Measurements from ENCODE around the gene HNRNPL. TPM values are rescaled to one million over a fixed set of nuclear protein-coding genes. Genes with fewer than 3 reads are reported as not detected.

The HNRNPL gene
- total and polyA plus RNA-seq, 2 donors (not counting 1 experiment from before 2014, with no cell fraction given) = 292 to 418 TPM

DNA sequence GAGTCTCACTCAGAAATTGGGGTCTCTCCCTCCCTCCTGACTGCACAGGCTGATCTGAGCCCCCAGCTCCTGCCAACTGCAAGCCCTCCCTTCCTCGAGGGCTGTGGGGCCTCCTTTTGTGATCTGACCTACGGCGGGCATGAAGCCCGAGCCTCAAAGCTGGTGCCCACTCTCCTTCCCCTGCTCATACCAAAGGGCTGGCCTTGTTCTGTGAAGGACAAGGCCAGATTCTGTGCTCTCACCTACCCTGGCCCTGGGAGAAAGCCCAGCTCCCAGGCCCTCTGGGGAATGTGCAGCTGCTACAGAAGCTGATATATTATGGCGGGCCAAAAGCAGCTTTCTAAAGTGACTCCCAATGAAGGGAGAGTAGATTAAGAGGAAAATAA, 9.2 kb downstream of the HNRNPL start:
- Histone ChIP-seq H3K4me2 (replicated peaks; ENCODE audit: low read depth, low read length, poor library complexity, severe bottlenecking) (no peak overlapping the region), H3K27me3 (replicated peaks in 1 of 4; ENCODE audit: control extremely low read depth in 1 of 4, control insufficient read depth in 3 of 4, insufficient read depth in 4 of 4, low read length in 3 of 4) (no peaks in the 10 kb centered on the region), H4K20me1 (ENCODE audit: control insufficient read depth, insufficient read depth, low read length, poor library complexity, severe bottlenecking) (peaks cover 91% of the 10 kb centered on the region), H2AFZ (ENCODE audit: insufficient read depth, low read depth, low read length, poor library complexity, severe bottlenecking) (no peak overlapping the region), H3K9ac (ENCODE audit: low read length) (no peak overlapping the region), H3K4me3 (ENCODE audit: control extremely low read depth in 1 of 5, extremely low read depth in 1 of 5, insufficient read depth in 1 of 5, low read depth in 2 of 5, low read length in 4 of 5) (no peak overlapping the region), H3K4me1 (ENCODE audit: control insufficient read depth in 2 of 2, insufficient read depth in 2 of 2, low read length in 2 of 2) (peaks cover 35 to 37% of the 10 kb centered on the region in 2 donors), H3K79me2 (ENCODE audit: control insufficient read depth, insufficient read depth, low read length) (peaks cover 62% of the 10 kb centered on the region), H3K36me3 (replicated peaks in 1 of 2; ENCODE audit: control extremely low read depth in 1 of 2, control insufficient read depth in 1 of 2, extremely low read depth in 1 of 2, insufficient read depth in 2 of 2, low read length in 1 of 2) (peaks cover 17 to 96% of the 10 kb centered on the region in 2 experiments), H3K9me3 (ENCODE audit: control extremely low read depth in 1 of 3, control insufficient read depth in 2 of 3, insufficient read depth in 1 of 3, low read length in 2 of 3) (no peaks in the 10 kb centered on the region), H3K27ac (ENCODE audit: low read length in 2 of 2) (peak overlapping the region in 1 of 2 donors; percentile 37)
- CTCF ChIA-PET = interaction anchor here (0.8 to 0.9 kb wide), 3 partner anchors 29 to 108 kb away, joined by 3 read pairs; no protein-coding TSS in a partner anchor
- no peaks in the 10 kb centered on the region for H3K9me3 Mint-ChIP-seq (ENCODE audit: insufficient read depth)
- WGBS (ENCODE audit: insufficient coverage) = 97% methylated on average over 4 of the region's 5 CpGs
- intact Hi-C loops (cut with micrococcal nuclease) = no loop called here
- H3K4me3 Mint-ChIP-seq = no peak overlapping the region
- POLR2A ChIA-PET = interaction anchor here (0.6 kb wide), 2 partner anchors 8 to 23 kb away, joined by 3 to 6 read pairs; no protein-coding TSS in a partner anchor
- no peak overlapping the region for H3K27ac Mint-ChIP-seq
- H3K27me3 Mint-ChIP-seq = no peaks in the 10 kb centered on the region
- TF ChIP-seq, protein P1, sequence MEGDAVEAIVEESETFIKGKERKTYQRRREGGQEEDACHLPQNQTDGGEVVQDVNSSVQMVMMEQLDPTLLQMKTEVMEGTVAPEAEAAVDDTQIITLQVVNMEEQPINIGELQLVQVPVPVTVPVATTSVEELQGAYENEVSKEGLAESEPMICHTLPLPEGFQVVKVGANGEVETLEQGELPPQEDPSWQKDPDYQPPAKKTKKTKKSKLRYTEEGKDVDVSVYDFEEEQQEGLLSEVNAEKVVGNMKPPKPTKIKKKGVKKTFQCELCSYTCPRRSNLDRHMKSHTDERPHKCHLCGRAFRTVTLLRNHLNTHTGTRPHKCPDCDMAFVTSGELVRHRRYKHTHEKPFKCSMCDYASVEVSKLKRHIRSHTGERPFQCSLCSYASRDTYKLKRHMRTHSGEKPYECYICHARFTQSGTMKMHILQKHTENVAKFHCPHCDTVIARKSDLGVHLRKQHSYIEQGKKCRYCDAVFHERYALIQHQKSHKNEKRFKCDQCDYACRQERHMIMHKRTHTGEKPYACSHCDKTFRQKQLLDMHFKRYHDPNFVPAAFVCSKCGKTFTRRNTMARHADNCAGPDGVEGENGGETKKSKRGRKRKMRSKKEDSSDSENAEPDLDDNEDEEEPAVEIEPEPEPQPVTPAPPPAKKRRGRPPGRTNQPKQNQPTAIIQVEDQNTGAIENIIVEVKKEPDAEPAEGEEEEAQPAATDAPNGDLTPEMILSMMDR (IDR thresholded peaks at IDR 0.05) = no peak
- TF ChIP-seq EZH2 (IDR thresholded peaks at IDR 0.05; ENCODE audit: borderline replicate concordance, insufficient read depth, low read depth, low read length, poor library complexity, severe bottlenecking) = no peak
- ATAC-seq (ENCODE audit: low read depth) = no peak
- no peak for DNase-seq
- peaks cover 42% of the 10 kb centered on the region for H3K4me1 Mint-ChIP-seq

DNA sequence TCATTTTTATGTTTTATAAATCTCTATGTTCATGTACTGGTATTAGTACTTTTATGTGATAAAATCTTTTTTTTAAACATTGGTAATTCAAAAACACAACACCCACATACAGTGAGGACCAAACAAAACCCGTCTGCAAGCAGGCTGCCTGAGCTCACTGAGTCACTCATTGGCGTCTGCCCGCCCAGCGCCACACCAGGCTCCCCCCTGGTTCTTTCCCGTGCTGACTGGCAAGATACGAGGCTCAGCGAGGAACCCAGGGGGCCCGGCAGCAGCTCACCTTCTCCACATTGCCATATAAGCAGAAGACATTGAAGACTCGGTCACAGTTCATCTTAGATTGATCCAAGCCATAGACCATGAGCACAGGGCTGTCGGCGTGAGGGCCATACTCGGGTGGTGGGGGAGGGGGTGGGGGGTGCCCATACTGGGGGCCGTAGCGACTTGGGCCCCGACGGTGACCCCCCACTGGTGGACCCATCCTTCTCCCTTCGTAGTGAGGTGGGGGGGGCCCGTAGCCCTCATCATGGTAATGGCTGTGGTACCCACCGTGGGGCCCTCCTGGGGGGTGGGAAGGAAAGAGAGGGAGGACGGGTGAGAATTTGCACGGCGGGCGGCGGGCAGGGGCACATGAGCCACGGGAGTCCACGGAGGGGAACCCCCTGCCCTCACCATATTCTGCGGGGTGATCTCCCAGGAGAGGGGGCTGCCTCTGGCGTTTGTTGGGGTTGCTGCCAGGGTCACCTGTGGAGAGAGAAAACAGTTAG, 9.8 kb downstream of the HNRNPL start:
- no peak overlapping the region for H3K27ac Mint-ChIP-seq

More for the DNA sequence above, 9.8 kb downstream of the HNRNPL start:
- Histone ChIP-seq H3K9me3 (ENCODE audit: control extremely low read depth in 1 of 3, control insufficient read depth in 2 of 3, insufficient read depth in 1 of 3, low read length in 2 of 3) (no peaks in the 10 kb centered on the region), H3K27ac (ENCODE audit: low read length in 2 of 2) (no peak overlapping the region), H3K27me3 (replicated peaks in 1 of 4; ENCODE audit: control extremely low read depth in 1 of 4, control insufficient read depth in 3 of 4, insufficient read depth in 4 of 4, low read length in 3 of 4) (no peaks in the 10 kb centered on the region), H3K36me3 (replicated peaks in 1 of 2; ENCODE audit: control extremely low read depth in 1 of 2, control insufficient read depth in 1 of 2, extremely low read depth in 1 of 2, insufficient read depth in 2 of 2, low read length in 1 of 2) (peaks cover 15 to 90% of the 10 kb centered on the region in 2 experiments), H3K4me3 (ENCODE audit: control extremely low read depth in 1 of 5, extremely low read depth in 1 of 5, insufficient read depth in 1 of 5, low read depth in 2 of 5, low read length in 4 of 5) (no peak overlapping the region), H3K4me2 (replicated peaks; ENCODE audit: low read depth, low read length, poor library complexity, severe bottlenecking) (no peak overlapping the region), H3K9ac (ENCODE audit: low read length) (no peak overlapping the region), H3K4me1 (ENCODE audit: control insufficient read depth in 2 of 2, insufficient read depth in 2 of 2, low read length in 2 of 2) (peaks cover 35 to 37% of the 10 kb centered on the region in 2 donors), H3K79me2 (ENCODE audit: control insufficient read depth, insufficient read depth, low read length) (peaks cover 56% of the 10 kb centered on the region), H4K20me1 (ENCODE audit: control insufficient read depth, insufficient read depth, low read length, poor library complexity, severe bottlenecking) (peaks cover 86% of the 10 kb centered on the region), H2AFZ (ENCODE audit: insufficient read depth, low read depth, low read length, poor library complexity, severe bottlenecking) (no peak overlapping the region)
- ATAC-seq (ENCODE audit: low read depth) = no peak
- TF ChIP-seq, protein P1 (IDR thresholded peaks at IDR 0.05) = no peak
- no peak for TF ChIP-seq EZH2 (IDR thresholded peaks at IDR 0.05; ENCODE audit: borderline replicate concordance, insufficient read depth, low read depth, low read length, poor library complexity, severe bottlenecking)
- ChIA-PET CTCF (interaction anchor here (0.8 kb wide), 1 partner anchor 29 kb away, joined by 3 read pairs; no protein-coding TSS in a partner anchor), POLR2A (interaction anchor here (0.6 kb wide), 2 partner anchors 24 to 659 kb away, joined by 6 to 7 read pairs; partner anchors contain the start of gene DLL3)
- Mint-ChIP-seq H3K4me1 (peaks cover 38% of the 10 kb centered on the region), H3K27me3 (no peaks in the 10 kb centered on the region), H3K9me3 (ENCODE audit: insufficient read depth) (no peaks in the 10 kb centered on the region), H3K4me3 (no peak overlapping the region)
- DNase-seq = no peak
- WGBS (ENCODE audit: insufficient coverage) = 100% methylated on average over 4 of the region's 28 CpGs
- intact Hi-C loops (cut with micrococcal nuclease) = no loop called here
